HCT116 (cell line): Measurements from ENCODE around the gene RTL10. TPM values are rescaled to one million over a fixed set of nuclear protein-coding genes. Genes with fewer than 3 reads are reported as not detected.

Experiments
- ATAC-seq: fragments of 200-7000 bp; cut with Tn5 transposase; 2 replicates; pipeline ENCODE4 v1.9.1; 2020; ENCODE audit warnings: mild to moderate bottlenecking, moderate library complexity
- BruUV-seq: library from RNA; stranded (reverse); fragments of 400-500 nt; replicated peaks from 2 replicates; lab custom pipeline; 2021; lab: Mats Ljungman, UMichigan
- CTCF ChIA-PET: fragments of 300-600 bp; sonication (Branson Sonifier 250); formaldehyde crosslinking; loops from one replicate; lab custom pipeline; 2021; ENCODE audit warnings: antibody characterized with exemption; lab: Charles Lee
- POLR2A ChIA-PET: fragments of 300-600, 350-600 bp; sonication (Branson Sonifier 250); formaldehyde crosslinking; loops from one replicate; lab custom pipeline; 2021; ENCODE audit warnings: antibody characterized with exemption; lab: Charles Lee
- RAD21 ChIA-PET, 2 experiments: fragments of 300-600 bp; sonication (Branson Sonifier 250); formaldehyde crosslinking; loops; one replicate each; lab custom pipeline; 2023; ENCODE audit warnings: low total read pairs in 2 of 2; ENCODE audit not compliant: uncharacterized antibody in 2 of 2, unreplicated experiment in 2 of 2, low non-redundant PET in 1 of 2; lab: Charles Lee
- DNase-seq: peaks from one replicate; pipeline ENCODE4 v3.0.0-alpha.2; 2010; ENCODE audit warnings: low read depth, low spot score
- H2AFZ ChIP-seq: fragments of 200-600 bp; shearing (Covaris generic), sonication (generic); 2 replicates; pipeline ENCODE4 v1.6.1; 2017; ENCODE audit warnings: low read depth, mixed run types, mixed read lengths, antibody characterized with exemption, low read length; ENCODE audit not compliant: poor library complexity, severe bottlenecking
- H3K27ac ChIP-seq: 2 replicates; pipeline ENCODE4 v1.5.1; 2012; ENCODE audit warnings: low read depth, low read length
- H3K27me3 ChIP-seq: fragments of 200-600 bp; sonication (generic); 2 replicates; pipeline ENCODE4 v1.6.1; 2016; ENCODE audit warnings: mixed run types, low read length, mixed read lengths; ENCODE audit not compliant: insufficient read depth
- H3K36me3 ChIP-seq, 2 experiments: fragments of 200-500 bp in 1 of 2; fragments of 200-600 bp in 1 of 2; sonication (Bioruptor generic) in 1 of 2; sonication (generic) in 1 of 2; 2 replicates each; pipeline versions ENCODE4 v1.5.1 to v1.6.1; 2014 to 2016; ENCODE audit warnings: low read length in 2 of 2, inconsistent platforms in 1 of 2, mixed read lengths in 1 of 2, mixed run types in 1 of 2; ENCODE audit not compliant: insufficient read depth in 2 of 2, control insufficient read depth in 1 of 2
- H3K4me1 ChIP-seq, 2 experiments: fragments of 200-600 bp in 1 of 2; sonication (generic) in 1 of 2; 2 replicates each; pipeline versions ENCODE4 v1.5.1 to v1.6.1; 2012 to 2017; ENCODE audit warnings: low read length in 2 of 2, inconsistent platforms in 1 of 2, mild to moderate bottlenecking in 1 of 2, mixed read lengths in 1 of 2, mixed run types in 1 of 2, moderate library complexity in 1 of 2; ENCODE audit not compliant: insufficient read depth in 2 of 2, control insufficient read depth in 1 of 2
- H3K4me2 ChIP-seq: fragments of 200-600 bp; sonication (generic); 2 replicates; pipeline ENCODE4 v1.6.1; 2017; ENCODE audit warnings: mixed run types, low read length, mixed read lengths
- H3K4me3 ChIP-seq, 2 experiments: fragments of 200-600 bp in 1 of 2; sonication (generic) in 1 of 2; replicated peaks in 1 of 2; 2 replicates each; pipeline ENCODE4 v1.5.1; 2011 to 2016; ENCODE audit warnings: low read length in 2 of 2, control low read depth in 1 of 2, low read depth in 1 of 2, mild to moderate bottlenecking in 1 of 2, mixed read lengths in 1 of 2, mixed run types in 1 of 2
- H3K79me2 ChIP-seq: fragments of 200-600 bp; sonication (generic); 2 replicates; pipeline ENCODE4 v1.6.1; 2017; ENCODE audit warnings: mild to moderate bottlenecking, mixed run types, low read length, moderate library complexity, mixed read lengths; ENCODE audit not compliant: insufficient read depth
- H3K9ac ChIP-seq: fragments of 200-600 bp; sonication (generic); 2 replicates; pipeline ENCODE4 v1.6.1; 2016; ENCODE audit warnings: low read length, mixed read lengths
- H3K9me2 ChIP-seq: fragments of 200-600 bp; sonication (generic), shearing (Covaris generic); 2 replicates; pipeline ENCODE4 v1.6.1; 2017; ENCODE audit warnings: mixed run types, mild to moderate bottlenecking, moderate library complexity; ENCODE audit not compliant: insufficient read depth
- H3K9me3 ChIP-seq, 2 experiments: fragments of 200-500 bp in 1 of 2; fragments of 200-600 bp in 1 of 2; sonication (Bioruptor generic) in 1 of 2; sonication (generic) in 1 of 2; 2 replicates each; pipeline ENCODE4 v1.6.1; 2014 to 2017; ENCODE audit warnings: low read length in 2 of 2, mixed read lengths in 2 of 2, inconsistent platforms in 1 of 2, low read depth in 1 of 2, mild to moderate bottlenecking in 1 of 2, mixed run types in 1 of 2, moderate library complexity in 1 of 2; ENCODE audit not compliant: control insufficient read depth in 1 of 2, insufficient read depth in 1 of 2
- H4K20me1 ChIP-seq: fragments of 200-600 bp; sonication (generic), shearing (Covaris generic); 2 replicates; pipeline ENCODE4 v1.6.1; 2017; ENCODE audit warnings: mixed run types, mild to moderate bottlenecking, moderate library complexity; ENCODE audit not compliant: insufficient read depth
- CBX3 ChIP-seq: IDR thresholded peaks from 2 replicates; pipeline ENCODE4 v1.6.1; 2012; ENCODE audit warnings: low read depth
- ELF1 ChIP-seq: IDR thresholded peaks from 2 replicates; pipeline ENCODE4 v1.6.1; 2012; ENCODE audit warnings: low read depth, borderline replicate concordance
- EZH2 ChIP-seq: fragments of 200-600 bp; sonication (generic); IDR thresholded peaks from 2 replicates; pipeline ENCODE4 v1.6.1; 2017; ENCODE audit warnings: antibody characterized with exemption, mixed run types
- EZH2phosphoT487 ChIP-seq: fragments of 200-600 bp; IDR thresholded peaks from 2 replicates; pipeline ENCODE4 v1.6.1; 2018; ENCODE audit warnings: antibody characterized with exemption, borderline replicate concordance
- FOSL1 ChIP-seq: IDR thresholded peaks from 2 replicates; pipeline ENCODE4 v1.6.1; 2012; ENCODE audit warnings: low read depth
- JUND ChIP-seq: IDR thresholded peaks from 2 replicates; pipeline ENCODE4 v1.6.1; 2012
- POLR2A ChIP-seq: IDR thresholded peaks from 2 replicates; pipeline ENCODE4 v1.7.0; 2011; ENCODE audit warnings: borderline replicate concordance; ENCODE audit not compliant: insufficient read depth, insufficient read length; ENCODE audit errors: extremely low read depth
- POLR2AphosphoS5 ChIP-seq: IDR thresholded peaks from 2 replicates; pipeline ENCODE4 v1.6.1; 2011; ENCODE audit warnings: mild to moderate bottlenecking, low read depth, low read length, moderate library complexity
- RAD21 ChIP-seq: IDR thresholded peaks from 2 replicates; pipeline ENCODE4 v1.6.1; 2012; ENCODE audit warnings: low read depth, mild to moderate bottlenecking
- SIN3A ChIP-seq: IDR thresholded peaks from 2 replicates; pipeline ENCODE4 v1.6.1; 2012; ENCODE audit warnings: low read depth
- SP1 ChIP-seq: IDR thresholded peaks from 2 replicates; pipeline ENCODE4 v1.6.1; 2012; ENCODE audit warnings: low read depth
- SRF ChIP-seq: IDR thresholded peaks from 2 replicates; pipeline ENCODE4 v1.6.1; 2012; ENCODE audit warnings: low read depth
- TCF7L2 ChIP-seq: IDR thresholded peaks from 2 replicates; pipeline ENCODE4 v1.7.0; 2011; ENCODE audit warnings: borderline replicate concordance, inconsistent platforms; ENCODE audit not compliant: insufficient read depth, insufficient read length; ENCODE audit errors: extremely low read depth
- YY1 ChIP-seq: IDR thresholded peaks from 2 replicates; pipeline ENCODE4 v1.6.1; 2011; ENCODE audit warnings: low read length, low read depth, moderate library complexity, mild to moderate bottlenecking; ENCODE audit not compliant: insufficient replicate concordance; ENCODE audit errors: extremely low read depth
- ZFX ChIP-seq: fragments of 450-650 bp; IDR thresholded peaks from 2 replicates; pipeline ENCODE4 v1.6.1; 2017
- ZNF274 ChIP-seq: fragments of 200-500 bp; sonication (Bioruptor generic); IDR thresholded peaks from 2 replicates; pipeline ENCODE4 v1.6.1; 2014; ENCODE audit warnings: mild to moderate bottlenecking, low read depth, low read length, inconsistent platforms
- intact Hi-C: fragments of 100-400 bp; cut with micrococcal nuclease; formaldehyde crosslinking; loops from 2 replicates; pipeline ENCODE4 v1.10.0; 2022
- total RNA-seq: library from RNA; stranded (reverse); gene quantifications from one replicate; pipeline ENCODE4 v1.2.1, GENCODE V29; 2021; ENCODE audit not compliant: unreplicated experiment
- TF ChIP-seq, protein P1 (sequence below): IDR thresholded peaks from 2 replicates; pipeline ENCODE4 v1.6.1; 2012
- TF ChIP-seq, protein P2 (sequence below): IDR thresholded peaks from 2 replicates; pipeline ENCODE4 v1.6.1; 2012
- TF ChIP-seq, protein P3 (sequence below): IDR thresholded peaks from 2 replicates; pipeline ENCODE4 v1.6.1; 2011; ENCODE audit warnings: mild to moderate bottlenecking, low read length, moderate library complexity; ENCODE audit not compliant: insufficient replicate concordance; ENCODE audit errors: extremely low read depth

RTL10 gene
- total RNA-seq, 1 experiment from 2014 or later: 24.6 TPM

GRCh38 chr22:19875061-19875530 lies 20.4 kb upstream of the RTL10 start:
- Histone ChIP-seq H3K4me3 (no peak overlapping the region), H3K4me1 (peaks cover 0 to 6% of the 10 kb centered on the region in 2 experiments; a peak in 3 of 4 replicates), H3K9ac (no peak overlapping the region), H3K79me2 (no peaks in the 10 kb centered on the region), H3K4me2 (no peak overlapping the region), H3K27ac (no peak overlapping the region), H3K36me3 (no peaks in the 10 kb centered on the region), H4K20me1 (no peaks in the 10 kb centered on the region), H3K9me3 (no peaks in the 10 kb centered on the region), H2AFZ (no peak overlapping the region), H3K27me3 (no peaks in the 10 kb centered on the region), H3K9me2 (no peaks in the 10 kb centered on the region)
- DNase-seq: no peak
- ChIA-PET POLR2A (no interaction called here), CTCF (no interaction called here), RAD21 (no interaction called here)
- intact Hi-C loops: no loop called here
- no peak for TF ChIP-seq POLR2AphosphoS5
- no peak for TF ChIP-seq ZNF274
- no peak for TF ChIP-seq JUND
- TF ChIP-seq EZH2phosphoT487: no peak
- TF ChIP-seq, protein P1, sequence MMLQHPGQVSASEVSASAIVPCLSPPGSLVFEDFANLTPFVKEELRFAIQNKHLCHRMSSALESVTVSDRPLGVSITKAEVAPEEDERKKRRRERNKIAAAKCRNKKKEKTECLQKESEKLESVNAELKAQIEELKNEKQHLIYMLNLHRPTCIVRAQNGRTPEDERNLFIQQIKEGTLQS: no peak
- TF ChIP-seq SP1: no peak
- TF ChIP-seq POLR2A: no peak
- no peak for TF ChIP-seq RAD21
- no peak for TF ChIP-seq SRF
- no peak for TF ChIP-seq ZFX
- TF ChIP-seq, protein P2, sequence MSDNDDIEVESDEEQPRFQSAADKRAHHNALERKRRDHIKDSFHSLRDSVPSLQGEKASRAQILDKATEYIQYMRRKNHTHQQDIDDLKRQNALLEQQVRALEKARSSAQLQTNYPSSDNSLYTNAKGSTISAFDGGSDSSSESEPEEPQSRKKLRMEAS: no peak
- no peak for TF ChIP-seq TCF7L2
- TF ChIP-seq FOSL1: no peak
- no peak for TF ChIP-seq SIN3A
- no peak for TF ChIP-seq YY1
- no peak for TF ChIP-seq CBX3
- TF ChIP-seq, protein P3, sequence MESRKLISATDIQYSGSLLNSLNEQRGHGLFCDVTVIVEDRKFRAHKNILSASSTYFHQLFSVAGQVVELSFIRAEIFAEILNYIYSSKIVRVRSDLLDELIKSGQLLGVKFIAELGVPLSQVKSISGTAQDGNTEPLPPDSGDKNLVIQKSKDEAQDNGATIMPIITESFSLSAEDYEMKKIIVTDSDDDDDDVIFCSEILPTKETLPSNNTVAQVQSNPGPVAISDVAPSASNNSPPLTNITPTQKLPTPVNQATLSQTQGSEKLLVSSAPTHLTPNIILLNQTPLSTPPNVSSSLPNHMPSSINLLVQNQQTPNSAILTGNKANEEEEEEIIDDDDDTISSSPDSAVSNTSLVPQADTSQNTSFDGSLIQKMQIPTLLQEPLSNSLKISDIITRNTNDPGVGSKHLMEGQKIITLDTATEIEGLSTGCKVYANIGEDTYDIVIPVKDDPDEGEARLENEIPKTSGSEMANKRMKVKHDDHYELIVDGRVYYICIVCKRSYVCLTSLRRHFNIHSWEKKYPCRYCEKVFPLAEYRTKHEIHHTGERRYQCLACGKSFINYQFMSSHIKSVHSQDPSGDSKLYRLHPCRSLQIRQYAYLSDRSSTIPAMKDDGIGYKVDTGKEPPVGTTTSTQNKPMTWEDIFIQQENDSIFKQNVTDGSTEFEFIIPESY: no peak
- no peak for TF ChIP-seq ELF1
- no peak for TF ChIP-seq EZH2
- no TSS peak for BruUV-seq
- no peak for ATAC-seq
